H9 (cell line): ENCODE measurements around the gene PDCD4. TPM values are rescaled to one million over a fixed set of nuclear protein-coding genes. Genes with fewer than 3 reads are reported as not detected.

ENCODE experiments used
- DNase-seq: peaks from one replicate; pipeline ENCODE4 v3.0.0-alpha.2; 2017
- H2AFZ ChIP-seq: one replicate; pipeline ENCODE4 v1.6.1; 2013; ENCODE audit warnings: mild to moderate bottlenecking, low read length, control low read depth, moderate library complexity
- H2AK5ac ChIP-seq: 2 replicates; pipeline ENCODE4 v1.6.1; 2013; ENCODE audit warnings: low read length, control low read depth, mixed read lengths; ENCODE audit not compliant: insufficient read length
- H2BK120ac ChIP-seq: one replicate; pipeline ENCODE4 v1.6.1; 2013; ENCODE audit warnings: low read depth, mild to moderate bottlenecking, low read length, control low read depth, inconsistent platforms; ENCODE audit not compliant: poor library complexity, severe bottlenecking
- H2BK12ac ChIP-seq: 2 replicates; pipeline ENCODE4 v1.6.1; 2013; ENCODE audit warnings: low read length, control low read depth, mixed read lengths, low read depth; ENCODE audit not compliant: insufficient read length
- H2BK15ac ChIP-seq: 2 replicates; pipeline ENCODE4 v1.6.1; 2013; ENCODE audit warnings: low read depth, low read length, control low read depth
- H2BK20ac ChIP-seq: one replicate; pipeline ENCODE4 v1.6.1; 2013; ENCODE audit warnings: low read depth, mild to moderate bottlenecking, low read length, control low read depth, inconsistent platforms; ENCODE audit not compliant: poor library complexity, severe bottlenecking
- H2BK5ac ChIP-seq: 2 replicates; pipeline ENCODE4 v1.6.1; 2013; ENCODE audit warnings: low read length, control low read depth, mixed read lengths; ENCODE audit not compliant: insufficient read length
- H3K14ac ChIP-seq: 2 replicates; pipeline ENCODE4 v1.6.1; 2013; ENCODE audit warnings: low read length, control low read depth; ENCODE audit not compliant: insufficient read depth
- H3K18ac ChIP-seq: 2 replicates; pipeline ENCODE4 v1.6.1; 2013; ENCODE audit warnings: low read depth, mild to moderate bottlenecking, mixed read lengths, low read length, control low read depth; ENCODE audit not compliant: insufficient read length
- H3K23ac ChIP-seq: 2 replicates; pipeline ENCODE4 v1.6.1; 2013; ENCODE audit warnings: low read length, control low read depth, mixed read lengths, low read depth; ENCODE audit not compliant: insufficient read length
- H3K23me2 ChIP-seq: 2 replicates; pipeline ENCODE4 v1.6.1; 2013; ENCODE audit warnings: low read depth, mild to moderate bottlenecking, mixed read lengths, low read length, control low read depth; ENCODE audit not compliant: insufficient read length, poor library complexity, severe bottlenecking
- H3K27ac ChIP-seq: 2 replicates; pipeline ENCODE4 v1.5.1; 2013; ENCODE audit warnings: low read length, control low read depth, mixed read lengths, low read depth; ENCODE audit not compliant: insufficient read length
- H3K27me3 ChIP-seq: 2 replicates; pipeline ENCODE4 v1.6.1; 2013; ENCODE audit warnings: low read length, control low read depth, inconsistent platforms; ENCODE audit not compliant: insufficient read depth
- H3K4ac ChIP-seq: 2 replicates; pipeline ENCODE4 v1.6.1; 2013; ENCODE audit warnings: low read depth, mild to moderate bottlenecking, control low read depth, inconsistent platforms, low read length, moderate library complexity
- H3K4me1 ChIP-seq: 2 replicates; pipeline ENCODE4 v1.6.1; 2013; ENCODE audit warnings: low read length, control low read depth, inconsistent platforms; ENCODE audit not compliant: insufficient read depth
- H3K4me2 ChIP-seq: 2 replicates; pipeline ENCODE4 v1.6.1; 2013; ENCODE audit warnings: low read length, control low read depth, mixed read lengths; ENCODE audit not compliant: insufficient read length, insufficient read depth
- H3K56ac ChIP-seq: 2 replicates; pipeline ENCODE4 v1.6.1; 2013; ENCODE audit warnings: low read depth, mild to moderate bottlenecking, mixed read lengths, low read length, control low read depth; ENCODE audit not compliant: insufficient read length
- H3K79me1 ChIP-seq: 2 replicates; pipeline ENCODE4 v1.6.1; 2013; ENCODE audit warnings: low read depth, mild to moderate bottlenecking, moderate library complexity, low read length, control low read depth, inconsistent platforms; ENCODE audit not compliant: insufficient read depth, poor library complexity, severe bottlenecking
- H3K79me2 ChIP-seq: 2 replicates; pipeline ENCODE4 v1.6.1; 2013; ENCODE audit warnings: low read length, control low read depth, inconsistent platforms; ENCODE audit not compliant: insufficient read depth
- H3K9ac ChIP-seq: 2 replicates; pipeline ENCODE4 v1.6.1; 2013; ENCODE audit warnings: low read length, control low read depth, mixed read lengths; ENCODE audit not compliant: insufficient read length; ENCODE audit errors: extremely low read depth
- H3K9me3 ChIP-seq: one replicate; pipeline ENCODE4 v1.6.1; 2013; ENCODE audit warnings: low read depth, low read length, inconsistent platforms; ENCODE audit not compliant: control insufficient read depth
- H3T11ph ChIP-seq: one replicate; pipeline ENCODE4 v1.6.1; 2013; ENCODE audit warnings: mild to moderate bottlenecking, low read length, control low read depth, inconsistent platforms
- H4K20me1 ChIP-seq: one replicate; pipeline ENCODE4 v1.6.1; 2013; ENCODE audit not compliant: control insufficient read depth, insufficient read length, insufficient read depth
- H4K5ac ChIP-seq: 2 replicates; pipeline ENCODE4 v1.6.1; 2013; ENCODE audit warnings: low read depth, mild to moderate bottlenecking, mixed read lengths, low read length, control low read depth; ENCODE audit not compliant: insufficient read length
- H4K8ac ChIP-seq: replicated peaks from 2 replicates; pipeline ENCODE4 v1.6.1; 2013; ENCODE audit warnings: low read length, control low read depth, mixed read lengths, low read depth; ENCODE audit not compliant: insufficient read length
- H4K91ac ChIP-seq: 2 replicates; pipeline ENCODE4 v1.6.1; 2013; ENCODE audit warnings: low read depth, mild to moderate bottlenecking, moderate library complexity, mixed read lengths, low read length, control low read depth; ENCODE audit not compliant: insufficient read length
- H3K27ac Mint-ChIP-seq, 3 experiments: 2 replicates in 2 of 3; 3 replicates in 1 of 3; pipeline ENCODE4 v1.8.0; 2020 to 2021; ENCODE audit warnings: mixed read lengths in 3 of 3, mild to moderate bottlenecking in 1 of 3, moderate library complexity in 1 of 3
- H3K27me3 Mint-ChIP-seq: 2 replicates; pipeline ENCODE4 v1.8.0; 2021; ENCODE audit warnings: low read depth, mild to moderate bottlenecking, moderate library complexity, mixed read lengths
- H3K36me3 Mint-ChIP-seq, 3 experiments: 2 replicates in 2 of 3; 3 replicates in 1 of 3; pipeline ENCODE4 v1.8.0; 2020 to 2021; ENCODE audit warnings: low read depth in 3 of 3, mixed read lengths in 3 of 3; ENCODE audit not compliant: insufficient read depth in 1 of 3
- H3K4me1 Mint-ChIP-seq, 2 experiments: 2 replicates each; pipeline ENCODE4 v1.8.0; 2020; ENCODE audit warnings: mixed read lengths in 2 of 2
- H3K4me3 Mint-ChIP-seq, 2 experiments: 2 replicates in 1 of 2; 3 replicates in 1 of 2; pipeline ENCODE4 v1.8.0; 2020 to 2021; ENCODE audit warnings: mild to moderate bottlenecking in 2 of 2, mixed read lengths in 2 of 2, moderate library complexity in 1 of 2
- H3K9me3 Mint-ChIP-seq, 2 experiments: 2 replicates in 1 of 2; 3 replicates in 1 of 2; pipeline ENCODE4 v1.8.0; 2020; ENCODE audit warnings: mild to moderate bottlenecking in 2 of 2, mixed read lengths in 2 of 2, moderate library complexity in 1 of 2
- CTCF ChIP-seq: fragments of 200-600 bp; sonication (generic); conservative IDR thresholded peaks from 3 replicates; pipeline ENCODE4 v1.8.0; 2021; ENCODE audit warnings: antibody characterized with exemption, mild to moderate bottlenecking
- WGBS: extraction: QIAGEN DNeasy Blood & Tissue Kit; methylation state at CpG from one replicate; pipeline ENCODE4 v1.1.7; 2013; ENCODE audit warnings: missing lambda C conversion rate, low lambda C conversion rate, mixed read lengths; ENCODE audit not compliant: insufficient read length; ENCODE audit errors: extremely low coverage; 5-methylcytosine and 5-hydroxymethylcytosine counted together
- total RNA-seq: library from RNA; stranded (reverse); gene quantifications from 2 replicates; pipeline ENCODE4 v1.2.1, GENCODE V29; 2021

Gene PDCD4
- total RNA-seq, 1 experiment from 2014 or later, result 29.3 TPM

- H3K79me2 ChIP-seq, result peaks cover 13% of the 10 kb centered on the region; the same call in 1 of the 2 replicates
- H3K36me3 Mint-ChIP-seq, result peaks cover 0 to 6% (median 0%) of the 10 kb centered on the region in 3 experiments; a peak in 1 of 7 replicates
- H3K23me2 ChIP-seq, result no peaks in the 10 kb centered on the region
- no peaks in the 10 kb centered on the region for H3K9me3 Mint-ChIP-seq
- H3K79me1 ChIP-seq, result no peaks in the 10 kb centered on the region
- H2AFZ ChIP-seq, result no peak overlapping the region
- no peak overlapping the region for H3K4me3 Mint-ChIP-seq
- TF ChIP-seq CTCF, result no peak
- no peak overlapping the region for H3K4me2 ChIP-seq
- H2BK12ac ChIP-seq, result no peak overlapping the region
- WGBS, result no CpG with 5 or more reads among the region's 1 CpG
- H3K9me3 ChIP-seq, result no peaks in the 10 kb centered on the region
- peaks cover 5 to 8% of the 10 kb centered on the region in 2 experiments for H3K4me1 Mint-ChIP-seq
- H3K14ac ChIP-seq, result no peak overlapping the region
- H3K18ac ChIP-seq, result no peak overlapping the region
- no peak for DNase-seq
- no peak overlapping the region for H3K56ac ChIP-seq
- H3K23ac ChIP-seq, result no peak overlapping the region
- no peak overlapping the region for H2BK5ac ChIP-seq
- no peak overlapping the region for H3K27ac Mint-ChIP-seq
- H3K9ac ChIP-seq, result no peak overlapping the region
- no peak overlapping the region for H4K8ac ChIP-seq
- no peak overlapping the region for H3K4ac ChIP-seq
- no peak overlapping the region for H4K5ac ChIP-seq
- H2BK15ac ChIP-seq, result no peak overlapping the region
- no peak overlapping the region for H3T11ph ChIP-seq
- no peaks in the 10 kb centered on the region for H4K20me1 ChIP-seq
- H3K27me3 Mint-ChIP-seq, result no peaks in the 10 kb centered on the region; the same call in 1 of the 2 replicates
- no peak overlapping the region for H4K91ac ChIP-seq
- H2BK20ac ChIP-seq, result no peak overlapping the region
- no peak overlapping the region for H3K27ac ChIP-seq
- no peak overlapping the region for H2BK120ac ChIP-seq
- H3K27me3 ChIP-seq, result no peaks in the 10 kb centered on the region
- peaks cover 5% of the 10 kb centered on the region for H3K4me1 ChIP-seq
- H2AK5ac ChIP-seq, result no peak overlapping the region
Measured at GRCh38 chr10:110931769-110932381, 60.1 kb downstream of the PDCD4 start.
